HuH-7 (cell line): ENCODE data around the gene EIF2B2.

ENCODE experiments used
- DNase-seq: peaks from one replicate; pipeline ENCODE4 v3.0.0; 2011; ENCODE audit warnings: low spot score

EIF2B2 gene

GRCh38 chr14:74974364-74975058, 28.2 kb upstream of the EIF2B2 start:
- no peak for DNase-seq

- DNase-seq, result no peak
These were observed 27.5 kb upstream of the EIF2B2 start for GRCh38 chr14:74975059-74975810.

- DNase-seq, result no peak
These were observed 26.2 kb upstream of the EIF2B2 start for GRCh38 chr14:74976264-74977113.

GRCh38 chr14:74977164-74977900, 25.4 kb upstream of the EIF2B2 start:
- no peak for DNase-seq

- DNase-seq, result no peak
These were observed 24.8 kb upstream of the EIF2B2 start for GRCh38 chr14:74977901-74978385.

- no peak for DNase-seq
These were observed 24.2 kb upstream of the EIF2B2 start for GRCh38 chr14:74978416-74978947.

- no peak for DNase-seq
These were observed 23.7 kb upstream of the EIF2B2 start for GRCh38 chr14:74979029-74979428.

GRCh38 chr14:74979442-74980397, 23.0 kb upstream of the EIF2B2 start:
- DNase-seq, result no peak

- DNase-seq, result no peak
These were observed 22.4 kb upstream of the EIF2B2 start for GRCh38 chr14:74980398-74980730.

GRCh38 chr14:74980731-74981461, 21.8 kb upstream of the EIF2B2 start:
- no peak for DNase-seq

GRCh38 chr14:74981462-74981782, 21.3 kb upstream of the EIF2B2 start:
- DNase-seq, result no peak

GRCh38 chr14:74981833-74982232, 20.9 kb upstream of the EIF2B2 start:
- DNase-seq, result no peak

- DNase-seq, result no peak
These were observed 20.1 kb upstream of the EIF2B2 start for GRCh38 chr14:74982661-74983060.

- DNase-seq, result no peak
These were observed 19.4 kb upstream of the EIF2B2 start for GRCh38 chr14:74983343-74983742.

GRCh38 chr14:74984236-74985027, 18.3 kb upstream of the EIF2B2 start:
- DNase-seq, result no peak

- no peak for DNase-seq
These were observed 17.8 kb upstream of the EIF2B2 start for GRCh38 chr14:74985028-74985310.

GRCh38 chr14:74985806-74986205, 16.9 kb upstream of the EIF2B2 start:
- no peak for DNase-seq

GRCh38 chr14:74988131-74988530, 14.6 kb upstream of the EIF2B2 start:
- DNase-seq, result no peak

GRCh38 chr14:74988993-74989392, 13.7 kb upstream of the EIF2B2 start:
- no peak for DNase-seq
